Breast epithelium (tissue), 3 donors: ENCODE results near the gene RTEL1.

Experiments
- CTCF ChIP-seq, 3 donors: fragments of 450-650 bp; IDR thresholded peaks; one replicate each; pipeline ENCODE4 v1.5.1; 2016 to 2017; ENCODE audit warnings: antibody characterized with exemption in 3 of 3, mild to moderate bottlenecking in 3 of 3, moderate library complexity in 3 of 3
- POLR2AphosphoS5 ChIP-seq, 3 donors: sonication (generic); formaldehyde crosslinking; IDR thresholded peaks; one replicate each; pipeline ENCODE4 v1.6.1; 2017; ENCODE audit warnings: antibody characterized with exemption in 3 of 3

DNA sequence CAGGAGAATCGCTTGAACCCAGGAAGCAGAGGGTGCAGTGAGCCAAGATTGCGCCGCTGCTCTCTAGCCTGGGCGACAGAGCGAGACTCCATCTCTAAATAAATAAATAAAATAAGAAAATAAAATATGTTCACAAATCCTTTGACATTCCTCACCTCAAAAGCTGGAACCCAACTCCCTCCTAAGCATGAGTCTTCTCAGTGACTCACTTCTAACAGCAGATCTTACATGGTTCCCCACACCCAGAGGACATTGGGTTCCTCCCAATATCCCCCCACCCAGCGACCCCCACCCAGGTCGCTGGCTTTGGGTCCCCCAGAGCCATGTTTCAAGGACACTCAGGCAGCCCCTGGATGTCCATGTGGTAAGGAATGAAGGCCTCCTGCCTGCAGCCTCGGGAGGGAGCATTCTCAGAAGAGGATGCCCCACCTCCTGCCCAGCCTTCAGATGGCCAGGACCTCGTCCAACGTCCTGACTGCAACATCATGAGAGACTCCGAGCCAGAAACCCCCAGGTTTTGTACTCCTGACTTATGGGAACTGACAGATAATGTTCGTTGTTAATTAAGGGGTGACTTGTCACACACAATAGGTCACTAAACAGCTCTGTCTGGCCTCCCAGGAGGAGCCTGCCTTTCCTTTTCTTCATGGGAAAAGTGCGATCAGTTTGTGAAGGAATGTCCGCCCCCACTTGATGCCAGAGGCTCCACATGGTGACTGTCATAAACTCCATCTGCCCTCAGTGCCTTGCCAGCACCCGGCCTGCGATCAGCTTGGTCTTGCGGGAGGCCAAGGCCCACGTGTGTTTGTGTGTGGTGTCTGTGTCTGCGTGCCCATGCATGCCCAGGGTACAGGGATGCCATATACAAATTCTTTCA lies 21.1 kb upstream of the RTEL1 start:
- TF ChIP-seq POLR2AphosphoS5 (IDR thresholded peaks at IDR 0.05), result no peak
- TF ChIP-seq CTCF (IDR thresholded peaks at IDR 0.05), result no peak
